GM21447 (cell line): Measurements from ENCODE around the gene COL27A1.

Experiments
- ATAC-seq: cut with Tn5 transposase; IDR thresholded peaks from one replicate; pipeline ENCODE4 v1.9.1; 2021; ENCODE audit not compliant: unreplicated experiment

Gene COL27A1

DNA sequence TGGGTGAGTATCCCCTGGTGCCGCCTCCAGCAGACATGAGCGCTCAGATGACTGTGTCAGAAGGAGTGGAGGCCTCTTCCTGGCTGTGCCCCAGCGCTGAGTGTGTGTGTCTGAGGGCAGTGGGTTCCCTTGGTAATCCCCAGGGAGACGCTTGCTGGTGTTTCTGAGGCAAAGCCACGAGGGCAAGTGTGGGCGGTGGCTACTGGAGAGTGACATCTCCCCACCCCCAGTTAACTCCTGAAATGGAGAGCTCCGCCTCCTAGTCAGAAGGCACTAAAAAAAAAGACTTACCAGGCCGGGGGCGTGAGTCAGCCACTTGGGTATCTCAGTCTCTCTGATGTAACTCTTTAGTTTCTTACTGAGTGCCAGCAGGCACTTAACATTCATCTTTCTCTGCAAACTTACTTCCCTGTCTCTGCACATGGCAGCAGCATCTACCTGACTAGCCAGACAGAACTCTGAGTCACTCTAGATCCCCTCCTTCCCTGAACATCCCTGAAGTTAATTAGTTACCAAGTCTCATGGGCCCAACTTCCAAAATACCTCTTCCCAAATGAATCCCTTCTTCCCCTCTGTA, 193.7 kb downstream of the COL27A1 start:
- ATAC-seq = peak; percentile 90

DNA sequence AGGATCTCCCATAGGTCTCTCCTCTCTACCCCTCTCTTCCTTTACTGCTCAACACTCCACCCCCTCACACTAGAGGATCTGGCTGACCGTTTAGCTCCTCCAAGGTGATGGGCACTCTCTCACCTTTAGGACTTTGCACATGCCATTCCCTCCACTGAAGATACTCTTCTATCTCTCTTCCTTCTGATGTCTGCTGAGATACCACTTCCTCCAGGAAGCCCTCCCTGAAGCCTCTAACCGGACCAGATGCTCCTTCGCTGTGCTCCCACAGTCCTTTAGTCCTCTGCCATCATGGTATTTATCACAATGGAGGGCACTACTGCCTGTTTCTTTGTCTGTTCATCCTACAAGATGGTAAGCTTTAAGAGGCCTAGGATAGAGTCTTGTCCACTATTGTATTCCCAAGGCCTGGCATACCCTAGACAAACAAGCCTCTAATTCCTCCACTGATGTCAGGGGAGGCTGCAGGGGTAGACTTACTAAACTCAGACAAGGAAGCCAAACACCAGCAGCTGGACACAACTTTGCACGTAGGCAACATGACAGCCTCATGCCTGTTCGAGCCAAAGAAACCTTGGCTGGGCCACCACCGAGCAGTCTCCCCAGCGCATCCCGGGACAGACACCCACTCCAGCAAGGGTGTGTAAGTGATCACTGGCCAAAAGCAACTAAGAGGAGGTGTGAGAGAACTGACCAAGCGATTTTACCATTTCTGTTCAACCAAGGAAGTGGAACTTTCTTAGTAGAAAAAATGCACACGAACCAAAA, 194.6 kb downstream of the COL27A1 start:
- no peak for ATAC-seq

DNA sequence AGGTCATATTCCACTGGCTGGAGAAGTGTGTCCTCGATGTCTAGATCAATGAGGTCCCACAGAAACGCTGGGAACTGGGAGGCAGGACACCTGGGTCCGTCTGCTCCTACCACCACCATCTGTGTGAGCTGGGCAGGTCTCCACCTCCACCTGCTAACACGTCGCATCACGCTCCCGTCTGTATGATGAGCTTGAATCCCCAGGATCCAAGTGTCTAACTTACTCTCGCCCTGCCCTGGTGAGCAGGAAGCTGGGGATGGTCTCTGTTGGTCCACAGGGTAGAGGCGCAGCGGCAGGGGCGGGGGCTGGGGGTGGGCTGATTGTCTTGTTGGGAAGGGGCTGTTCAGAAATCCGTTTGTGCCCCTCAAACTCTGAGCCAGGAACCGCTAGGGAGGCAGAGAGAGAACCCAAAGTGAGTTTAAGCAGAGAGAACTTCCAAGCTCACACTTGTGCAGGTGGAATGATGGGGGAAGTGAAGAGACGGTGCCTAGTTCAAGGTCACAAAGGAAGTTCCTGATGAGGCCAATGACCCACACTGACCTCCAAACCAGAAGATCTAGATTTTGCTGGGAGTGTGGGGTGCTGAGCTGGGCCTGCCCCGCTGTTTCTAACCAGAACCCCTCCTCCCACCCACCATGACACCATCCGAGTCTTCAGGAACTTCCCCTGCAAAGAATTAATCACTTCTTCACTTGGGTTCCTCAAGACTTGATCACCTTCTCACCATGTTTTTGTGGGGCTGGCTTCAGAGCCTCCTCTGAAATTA, 195.5 kb downstream of the COL27A1 start:
- ATAC-seq = no peak

DNA sequence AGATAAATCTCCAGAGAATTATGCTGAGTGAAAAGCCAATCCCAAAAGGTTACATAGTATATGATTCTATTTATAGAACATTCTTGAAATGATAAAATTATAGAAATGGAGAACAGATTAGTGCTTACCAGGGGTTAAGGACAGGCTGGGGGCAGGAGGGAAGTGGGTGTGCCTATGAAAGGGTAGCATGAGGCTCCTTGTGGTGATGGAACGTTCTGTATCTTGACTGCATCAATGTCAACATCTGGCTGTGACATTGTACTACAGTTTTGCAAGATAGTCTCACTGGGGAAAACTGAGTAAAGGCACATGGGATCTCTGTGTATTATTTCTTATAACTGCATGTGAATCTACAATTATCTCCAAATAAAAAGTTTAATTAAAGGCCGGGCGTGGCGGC, 196.6 kb downstream of the COL27A1 start:
- ATAC-seq = no peak

DNA sequence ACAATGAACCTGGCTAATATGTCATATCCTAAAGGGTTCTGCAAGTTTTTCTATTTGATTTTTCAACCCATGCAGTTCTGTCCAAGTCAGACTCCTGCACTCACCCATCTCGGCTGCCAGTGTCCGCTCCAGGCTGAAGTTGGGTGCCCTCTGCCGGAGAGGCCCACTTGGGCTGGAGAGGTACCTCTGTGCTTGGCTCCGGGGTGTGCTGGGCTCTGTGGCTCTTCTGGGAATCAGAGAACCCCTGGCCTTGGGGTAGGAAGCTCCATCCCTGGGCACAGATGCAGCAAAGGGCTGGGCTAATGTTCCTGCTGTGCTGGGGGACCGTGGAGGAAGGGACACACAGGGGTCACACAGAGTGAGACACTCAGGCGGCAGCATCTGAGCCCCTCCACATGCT, 200.5 kb downstream of the COL27A1 start:
- no peak for ATAC-seq

DNA sequence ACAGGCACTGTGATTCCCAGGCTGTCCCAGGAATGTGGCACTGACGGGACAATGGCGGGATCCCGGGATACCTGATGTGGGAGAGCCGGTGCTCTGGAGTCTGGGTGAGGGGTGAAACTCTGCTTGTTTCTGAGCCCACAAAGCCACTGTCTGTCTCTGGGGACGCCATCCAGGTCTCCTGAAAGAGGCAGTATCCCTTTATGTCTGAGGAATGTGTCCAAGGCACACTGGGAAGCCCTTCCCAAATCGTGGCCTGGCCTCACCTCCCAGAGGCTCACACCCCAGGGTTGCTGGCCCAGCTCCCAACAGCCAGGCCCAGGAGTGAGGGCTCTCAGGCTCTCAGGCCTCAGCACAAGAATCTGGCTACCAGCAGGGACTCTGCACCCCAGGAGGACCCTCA, 201.5 kb downstream of the COL27A1 start:
- no peak for ATAC-seq

DNA sequence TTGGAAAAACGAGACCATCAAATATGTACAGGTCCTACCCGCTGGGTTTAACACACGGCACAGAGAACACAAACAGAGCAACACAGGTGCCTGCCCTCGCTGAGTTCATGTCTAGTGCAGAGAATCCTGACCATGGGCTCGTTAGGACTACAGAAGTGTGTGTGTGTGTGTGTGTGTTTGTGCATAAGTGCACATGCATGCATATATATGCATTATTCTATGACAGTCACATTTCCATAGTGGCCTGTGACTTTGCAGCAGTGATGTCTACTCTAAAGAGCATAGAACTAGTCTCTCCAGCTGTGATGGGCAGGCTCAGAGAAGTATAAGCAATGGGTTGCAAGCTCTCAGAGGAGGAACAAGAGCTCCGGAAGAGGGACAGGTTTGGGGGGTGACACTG, 202.0 kb downstream of the COL27A1 start:
- no peak for ATAC-seq

DNA sequence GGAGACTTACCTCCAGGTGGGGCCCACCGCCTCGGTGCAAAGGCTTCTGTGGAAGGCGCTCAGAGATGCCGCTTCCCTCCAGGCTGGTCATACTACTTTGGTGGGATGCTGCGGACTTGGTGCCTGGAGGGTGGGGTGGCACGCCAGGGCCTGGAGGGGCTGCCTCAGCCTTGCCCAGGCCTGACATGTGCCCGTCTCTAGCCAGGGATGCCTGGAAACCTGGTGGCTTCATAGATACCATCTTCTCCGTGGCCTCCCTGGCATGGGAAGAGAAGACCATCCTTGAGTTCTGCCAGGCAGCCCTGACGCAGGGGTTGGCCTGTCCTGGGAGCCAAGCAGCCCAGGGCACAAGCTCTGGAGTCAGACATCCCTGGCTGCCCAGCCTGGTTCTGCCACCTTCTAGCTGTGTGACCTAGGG, 202.6 kb downstream of the COL27A1 start:
- no peak for ATAC-seq

DNA sequence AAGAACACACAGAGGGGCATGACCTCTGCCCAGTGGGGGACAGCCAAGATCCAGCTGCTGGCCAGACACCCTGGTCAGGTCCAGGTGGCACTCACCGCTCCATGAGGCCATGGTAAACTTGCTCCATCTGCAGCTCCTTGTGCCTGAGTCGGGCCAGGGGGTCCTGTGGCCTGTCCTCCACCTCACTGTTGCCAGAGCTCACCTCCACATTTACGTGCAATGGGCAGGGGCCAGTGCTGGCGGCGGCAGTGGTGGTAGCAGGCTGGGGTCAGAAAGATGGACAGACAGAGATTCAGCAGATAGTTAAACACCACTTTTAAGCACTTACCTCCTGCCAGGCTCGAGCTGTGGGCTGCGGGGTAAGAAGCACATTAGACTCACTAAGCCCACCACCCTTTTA, 204.5 kb downstream of the COL27A1 start:
- no peak for ATAC-seq

DNA sequence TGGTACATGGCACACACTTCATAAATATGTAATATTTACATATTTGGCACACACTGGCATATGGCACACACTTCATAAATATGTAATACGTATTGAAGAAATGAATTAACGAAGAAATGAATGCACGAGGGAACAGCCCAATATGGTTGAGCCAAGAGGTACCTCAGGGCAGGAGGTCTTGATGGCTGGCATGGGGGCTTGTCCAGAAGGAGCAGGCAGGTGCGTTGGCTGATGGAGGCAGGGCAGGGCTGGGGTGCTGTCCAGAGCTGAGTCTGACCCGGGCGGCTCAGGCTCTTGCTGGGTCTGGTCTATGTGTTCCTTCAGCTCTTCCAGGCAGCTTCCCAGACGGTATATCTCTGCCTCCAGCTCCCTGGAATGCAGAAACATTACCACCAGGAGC, 206.2 kb downstream of the COL27A1 start:
- ATAC-seq = no peak
